Neuronal stem cell (in vitro differentiated cells): ENCODE measurements around the gene MTFR1L.

Experiments
- DNase-seq: peaks from one replicate; pipeline ENCODE4 v3.0.0-alpha.2; 2013; ENCODE audit warnings: low spot score
- H2AFZ ChIP-seq: one replicate; pipeline ENCODE4 v1.6.1; 2013; ENCODE audit warnings: mild to moderate bottlenecking, low read length, inconsistent platforms
- H2AK5ac ChIP-seq: 2 replicates; pipeline ENCODE4 v1.6.1; 2013; ENCODE audit warnings: low read depth, mild to moderate bottlenecking, inconsistent platforms, low read length, moderate library complexity, mixed read lengths
- H2BK120ac ChIP-seq: 2 replicates; pipeline ENCODE4 v1.6.1; 2013; ENCODE audit warnings: low read depth, mild to moderate bottlenecking, inconsistent platforms, low read length, moderate library complexity, mixed read lengths
- H2BK12ac ChIP-seq: one replicate; pipeline ENCODE4 v1.6.1; 2013; ENCODE audit warnings: low read length, inconsistent platforms
- H2BK15ac ChIP-seq: 2 replicates; pipeline ENCODE4 v1.6.1; 2013; ENCODE audit warnings: mild to moderate bottlenecking, low read length, inconsistent platforms, mixed read lengths
- H2BK5ac ChIP-seq: one replicate; pipeline ENCODE4 v1.6.1; 2013; ENCODE audit warnings: inconsistent platforms, mild to moderate bottlenecking, low read length, moderate library complexity
- H3K14ac ChIP-seq: one replicate; pipeline ENCODE4 v1.6.1; 2013; ENCODE audit warnings: low read length, inconsistent platforms
- H3K18ac ChIP-seq: 2 replicates; pipeline ENCODE4 v1.6.1; 2013; ENCODE audit warnings: low read length, inconsistent platforms
- H3K23ac ChIP-seq: 2 replicates; pipeline ENCODE4 v1.6.1; 2013; ENCODE audit warnings: low read depth, mild to moderate bottlenecking, mixed read lengths, low read length, inconsistent platforms; ENCODE audit not compliant: poor library complexity
- H3K27ac ChIP-seq: replicated peaks from 3 replicates; pipeline ENCODE4 v1.5.1; 2013; ENCODE audit warnings: low read length, inconsistent platforms
- H3K27me3 ChIP-seq, 3 experiments: 2 replicates each; pipeline ENCODE4 v1.6.1; 2013; ENCODE audit warnings: low read length in 3 of 3, mild to moderate bottlenecking in 2 of 3, inconsistent platforms in 1 of 3, low read depth in 1 of 3, mixed read lengths in 1 of 3, moderate library complexity in 1 of 3; ENCODE audit not compliant: control insufficient read depth in 3 of 3, insufficient read depth in 3 of 3
- H3K36me3 ChIP-seq, 2 donors: replicated peaks in 1 of 2; 2 replicates each; pipeline ENCODE4 v1.6.1; 2013; ENCODE audit warnings: low read length in 2 of 2; ENCODE audit not compliant: control insufficient read depth in 2 of 2, insufficient read depth in 2 of 2
- H3K4ac ChIP-seq: 2 replicates; pipeline ENCODE4 v1.6.1; 2013; ENCODE audit warnings: inconsistent platforms, mild to moderate bottlenecking, low read length, moderate library complexity
- H3K4me1 ChIP-seq, 2 donors: 1 replicate in 1 of 2; 2 replicates in 1 of 2; pipeline ENCODE4 v1.6.1; 2013; ENCODE audit warnings: low read length in 2 of 2, low read depth in 1 of 2; ENCODE audit not compliant: control insufficient read depth in 2 of 2, insufficient read depth in 1 of 2
- H3K4me2 ChIP-seq: one replicate; pipeline ENCODE4 v1.6.1; 2013; ENCODE audit warnings: mild to moderate bottlenecking, low read length, inconsistent platforms; ENCODE audit not compliant: insufficient read depth, poor library complexity, severe bottlenecking
- H3K4me3 ChIP-seq, 2 donors: 2 replicates each; pipeline ENCODE4 v1.5.1; 2013; ENCODE audit warnings: low read length in 2 of 2, mild to moderate bottlenecking in 2 of 2, inconsistent platforms in 1 of 2, moderate library complexity in 1 of 2
- H3K79me1 ChIP-seq: one replicate; pipeline ENCODE4 v1.6.1; 2013; ENCODE audit warnings: low read depth, mild to moderate bottlenecking, inconsistent platforms, low read length, moderate library complexity
- H3K9ac ChIP-seq: one replicate; pipeline ENCODE4 v1.6.1; 2013; ENCODE audit warnings: mild to moderate bottlenecking, low read depth, low read length, inconsistent platforms; ENCODE audit not compliant: poor library complexity
- H3K9me3 ChIP-seq, 2 donors: replicated peaks in 1 of 2; 2 replicates each; pipeline versions ENCODE3 to v1.6.1; 2013; ENCODE audit warnings: low read length in 2 of 2, mild to moderate bottlenecking in 2 of 2, inconsistent platforms in 1 of 2, low read depth in 1 of 2, mixed read lengths in 1 of 2, moderate library complexity in 1 of 2; ENCODE audit not compliant: control insufficient read depth in 2 of 2, insufficient read depth in 1 of 2
- H4K8ac ChIP-seq: one replicate; pipeline ENCODE4 v1.6.1; 2013; ENCODE audit warnings: low read depth, mild to moderate bottlenecking, inconsistent platforms, low read length, moderate library complexity
- H4K91ac ChIP-seq: one replicate; pipeline ENCODE4 v1.6.1; 2013; ENCODE audit warnings: low read length, low read depth, mild to moderate bottlenecking, inconsistent platforms; ENCODE audit not compliant: poor library complexity
- WGBS, 2 donors: extraction: QIAGEN DNeasy Blood & Tissue Kit; methylation state at CpG; one replicate each; pipeline ENCODE4 v1.1.7; 2013; ENCODE audit warnings: missing lambda C conversion rate in 2 of 2, mixed read lengths in 1 of 2; ENCODE audit not compliant: insufficient read length in 2 of 2, insufficient replicate concordance in 1 of 2; ENCODE audit errors: extremely low coverage in 2 of 2; 5-methylcytosine and 5-hydroxymethylcytosine counted together

MTFR1L gene

DNA sequence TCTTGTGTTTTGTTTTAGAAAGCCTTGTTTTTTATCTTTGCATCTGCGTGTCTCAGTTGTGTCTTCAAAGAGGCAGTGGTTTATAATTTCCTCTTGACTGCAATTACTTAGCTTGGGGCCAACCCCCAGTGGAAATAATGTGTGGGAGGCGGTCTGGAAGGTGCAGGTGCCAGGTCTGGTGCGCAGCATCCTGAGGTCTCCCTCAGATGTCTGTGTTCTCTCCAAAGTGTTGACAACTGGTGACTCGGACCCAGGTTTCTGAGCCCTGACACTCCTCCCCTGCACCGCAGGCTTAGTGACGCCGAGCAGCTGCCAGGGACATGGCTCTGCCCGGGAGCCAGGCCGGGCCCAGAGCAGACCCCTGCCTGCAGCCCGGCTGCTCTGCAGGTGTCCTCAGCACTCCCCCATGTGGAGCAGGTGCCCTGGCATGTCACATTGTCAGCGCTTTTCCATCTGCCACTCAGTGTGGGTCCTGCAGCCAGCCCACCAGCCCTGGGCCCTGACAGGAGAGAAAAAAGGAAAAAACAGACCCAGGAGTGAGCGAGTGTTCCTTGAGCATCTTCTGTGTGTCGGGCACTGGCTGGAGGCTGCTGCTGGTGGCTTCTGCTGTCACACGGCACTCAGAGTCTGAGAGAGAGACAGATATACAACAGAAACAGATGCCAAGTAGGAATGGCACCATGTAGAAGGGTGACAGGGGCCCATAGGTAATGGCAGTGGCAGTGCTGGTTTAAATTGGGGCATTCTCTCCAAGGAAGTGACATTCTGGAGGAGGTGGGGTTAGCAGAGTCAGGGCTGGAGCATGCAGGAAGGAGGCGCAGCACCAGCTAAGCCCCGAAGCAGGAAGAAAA lies 44.6 kb upstream of the MTFR1L start:
- H3K4me2 ChIP-seq = no peak overlapping the region
- DNase-seq = no peak

GRCh38 chr1:25779388-25779787 lies 40.4 kb upstream of the MTFR1L start:
- H3K18ac ChIP-seq = no peak overlapping the region
- H3K9ac ChIP-seq = no peak overlapping the region
- H3K14ac ChIP-seq = no peak overlapping the region
- no CpG with 5 or more reads among the region's 8 CpGs for WGBS, 2 donors
- H3K27ac ChIP-seq = no peak overlapping the region
- H3K79me1 ChIP-seq = no peaks in the 10 kb centered on the region
- no peaks in the 10 kb centered on the region for H3K27me3 ChIP-seq
- H3K4me2 ChIP-seq = no peak overlapping the region
- no peak overlapping the region for H2BK12ac ChIP-seq
- peaks cover 14 to 31% of the 10 kb centered on the region in 2 donors for H3K4me1 ChIP-seq
- H3K4ac ChIP-seq = no peak overlapping the region
- H3K4me3 ChIP-seq = no peak overlapping the region
- no peak overlapping the region for H2BK15ac ChIP-seq
- no peaks in the 10 kb centered on the region for H3K9me3 ChIP-seq
- H2AFZ ChIP-seq = no peak overlapping the region
- no peak overlapping the region for H2BK5ac ChIP-seq
- H4K91ac ChIP-seq = no peak overlapping the region
- no peak for DNase-seq
- no peak overlapping the region for H4K8ac ChIP-seq
- H3K23ac ChIP-seq = no peak overlapping the region
- H2AK5ac ChIP-seq = no peak overlapping the region
- no peaks in the 10 kb centered on the region for H3K36me3 ChIP-seq
- no peak overlapping the region for H2BK120ac ChIP-seq

More for the DNA sequence above, 44.6 kb upstream of the MTFR1L start:
- peak overlapping the region; percentile 50 for H3K9ac ChIP-seq
- H2BK120ac ChIP-seq = no peak overlapping the region
- H2BK5ac ChIP-seq = no peak overlapping the region
- H2BK15ac ChIP-seq = no peak overlapping the region
- H2AK5ac ChIP-seq = peak overlapping the region; percentile 14
- H3K4me1 ChIP-seq = peaks cover 21 to 34% of the 10 kb centered on the region in 2 donors
- H2AFZ ChIP-seq = no peak overlapping the region
- H3K27me3 ChIP-seq = no peaks in the 10 kb centered on the region
- peak overlapping the region; percentile 60 for H3K18ac ChIP-seq
- no peaks in the 10 kb centered on the region for H3K79me1 ChIP-seq
- no peak overlapping the region for H4K91ac ChIP-seq
- no peak overlapping the region for H3K27ac ChIP-seq
- H3K14ac ChIP-seq = no peak overlapping the region
- H3K9me3 ChIP-seq = no peaks in the 10 kb centered on the region
- no peak overlapping the region for H3K4me3 ChIP-seq
- H4K8ac ChIP-seq = no peak overlapping the region
- H3K36me3 ChIP-seq = no peaks in the 10 kb centered on the region
- H3K23ac ChIP-seq = no peak overlapping the region
- no CpG with 5 or more reads among the region's 16 CpGs for WGBS, 2 donors
- peak overlapping the region; percentile 52 for H2BK12ac ChIP-seq
- no peak overlapping the region for H3K4ac ChIP-seq

- H3K36me3 ChIP-seq = no peaks in the 10 kb centered on the region
- no peak overlapping the region for H3K14ac ChIP-seq
- H3K79me1 ChIP-seq = no peaks in the 10 kb centered on the region
- H3K4me3 ChIP-seq = no peak overlapping the region
- H3K23ac ChIP-seq = no peak overlapping the region
- no peak overlapping the region for H2BK12ac ChIP-seq
- no peak overlapping the region for H3K4me2 ChIP-seq
- no peak overlapping the region for H2AK5ac ChIP-seq
- no peak overlapping the region for H2BK5ac ChIP-seq
- H4K8ac ChIP-seq = no peak overlapping the region
- H3K4ac ChIP-seq = no peak overlapping the region
- no peak overlapping the region for H3K27ac ChIP-seq
- no CpG with 5 or more reads among the region's 4 CpGs for WGBS, 2 donors
- no peak for DNase-seq
- H2BK120ac ChIP-seq = no peak overlapping the region
- no peak overlapping the region for H3K9ac ChIP-seq
- peaks cover 16 to 35% of the 10 kb centered on the region in 2 donors for H3K4me1 ChIP-seq
- H3K9me3 ChIP-seq = no peaks in the 10 kb centered on the region
- no peaks in the 10 kb centered on the region for H3K27me3 ChIP-seq
- no peak overlapping the region for H3K18ac ChIP-seq
- no peak overlapping the region for H4K91ac ChIP-seq
- H2BK15ac ChIP-seq = no peak overlapping the region
- H2AFZ ChIP-seq = no peak overlapping the region
Measured at GRCh38 chr1:25779894-25780293, 39.9 kb upstream of the MTFR1L start.

- Histone ChIP-seq H3K14ac (no peak overlapping the region), H2BK12ac (peak overlapping the region; percentile 35)
- DNase-seq = no peak
Measured at GRCh38 chr1:25780318-25781129, 39.2 kb upstream of the MTFR1L start.

More at GRCh38 chr1:25780318-25781129, 39.2 kb upstream of the MTFR1L start:
- Histone ChIP-seq H3K27ac (no peak overlapping the region), H3K36me3 (no peaks in the 10 kb centered on the region), H3K4me1 (peaks cover 11 to 34% of the 10 kb centered on the region in 2 donors), H3K18ac (peak overlapping the region; percentile 73), H3K4me3 (no peak overlapping the region), H3K4ac (no peak overlapping the region), H3K9ac (peak overlapping the region; percentile 36), H2AFZ (no peak overlapping the region), H2AK5ac (peak overlapping the region; percentile 82), H3K79me1 (no peaks in the 10 kb centered on the region), H3K9me3 (no peaks in the 10 kb centered on the region), H2BK5ac (no peak overlapping the region), H4K8ac (no peak overlapping the region), H3K23ac (peak overlapping the region; percentile 61), H3K4me2 (no peak overlapping the region), H2BK120ac (no peak overlapping the region), H3K27me3 (no peaks in the 10 kb centered on the region), H2BK15ac (peak overlapping the region; percentile 69), H4K91ac (peak overlapping the region; percentile 45)
- no CpG with 5 or more reads among the region's 14 CpGs for WGBS, 2 donors
